Common myeloid progenitor, CD34-positive (primary cell): ENCODE results near the gene THSD1.

Experiments used
- CTCF ChIA-PET: fragments of 350-600 bp; sonication (Branson Sonifier 250); formaldehyde crosslinking; loops from one replicate; lab custom pipeline; 2021; ENCODE audit warnings: antibody characterized with exemption; lab: Charles Lee
- POLR2A ChIA-PET: fragments of 350-600 bp; sonication (Branson Sonifier 250); formaldehyde crosslinking; loops from one replicate; lab custom pipeline; 2021; ENCODE audit warnings: antibody characterized with exemption; lab: Charles Lee
- DNase-seq, 3 donors: peaks; one replicate each; pipeline versions ENCODE4 v3.0.0 to v3.0.0-alpha.2; 2013
- H3K27ac ChIP-seq, 2 experiments: 1 replicate in 1 of 2; 2 replicates in 1 of 2; pipeline ENCODE4 v1.7.0; 2013; ENCODE audit warnings: inconsistent platforms in 2 of 2, low read length in 2 of 2, mild to moderate bottlenecking in 2 of 2, low read depth in 1 of 2, moderate library complexity in 1 of 2; ENCODE audit not compliant: severe bottlenecking in 2 of 2, insufficient read depth in 1 of 2, poor library complexity in 1 of 2
- H3K27me3 ChIP-seq, 5 experiments: replicated peaks in 2 of 5; 1 replicate in 3 of 5; 2 replicates in 2 of 5; pipeline versions ENCODE4 v1.6.1 to v1.7.0; 2013; ENCODE audit warnings: low read length in 4 of 5, mild to moderate bottlenecking in 2 of 5, moderate library complexity in 2 of 5, inconsistent platforms in 1 of 5; ENCODE audit not compliant: insufficient read depth in 5 of 5, control insufficient read depth in 4 of 5
- H3K36me3 ChIP-seq, 4 experiments: 1 replicate in 2 of 4; 2 replicates in 2 of 4; pipeline versions ENCODE4 v1.6.1 to v1.7.0; 2013; ENCODE audit warnings: low read length in 3 of 4, control low read depth in 1 of 4, mild to moderate bottlenecking in 1 of 4; ENCODE audit not compliant: control insufficient read depth in 4 of 4, insufficient read depth in 4 of 4
- H3K4me1 ChIP-seq, 4 experiments: 1 replicate in 3 of 4; 2 replicates in 1 of 4; pipeline versions ENCODE4 v1.6.1 to v1.7.1; 2013; ENCODE audit warnings: low read length in 3 of 4, mild to moderate bottlenecking in 3 of 4, control low read depth in 1 of 4, inconsistent platforms in 1 of 4, moderate library complexity in 1 of 4; ENCODE audit not compliant: control insufficient read depth in 4 of 4, insufficient read depth in 4 of 4; ENCODE audit errors: control extremely low read depth in 1 of 4
- H3K4me3 ChIP-seq, 7 experiments: 1 replicate in 4 of 7; 2 replicates in 3 of 7; pipeline versions ENCODE4 v1.5.1 to v1.7.0; 2013; ENCODE audit warnings: mild to moderate bottlenecking in 7 of 7, low read length in 6 of 7, moderate library complexity in 6 of 7, inconsistent platforms in 2 of 7, low read depth in 2 of 7, control low read depth in 1 of 7; ENCODE audit not compliant: insufficient read depth in 4 of 7, control insufficient read depth in 1 of 7; ENCODE audit errors: extremely low read depth in 1 of 7
- H3K9me3 ChIP-seq, 5 experiments: 1 replicate in 4 of 5; 2 replicates in 1 of 5; pipeline versions ENCODE4 v1.6.1 to v1.7.1; 2013; ENCODE audit warnings: low read length in 4 of 5, mild to moderate bottlenecking in 2 of 5, inconsistent platforms in 1 of 5, low read depth in 1 of 5, moderate library complexity in 1 of 5; ENCODE audit not compliant: control insufficient read depth in 4 of 5, insufficient read depth in 2 of 5; ENCODE audit errors: control extremely low read depth in 1 of 5
- WGBS: methylation state at CpG from one replicate; pipeline ENCODE4 v1.1.5; 2013; ENCODE audit not compliant: insufficient coverage; 5-methylcytosine and 5-hydroxymethylcytosine counted together

THSD1 gene

GRCh38 chr13:52432456-52432855 lies 26.5 kb upstream of the THSD1 start:
- ChIA-PET POLR2A (interaction anchor here (1.1 kb wide), 1 partner anchor 17 kb away, joined by 7 read pairs; no protein-coding TSS in a partner anchor), CTCF (interaction anchor here (1.1 to 1.6 kb wide), 3 partner anchors 13 to 89 kb away, joined by 3 to 5 read pairs (median 5); no protein-coding TSS in a partner anchor)
- H3K27me3 ChIP-seq, result no peaks in the 10 kb centered on the region
- H3K36me3 ChIP-seq, result peaks cover 2 to 60% (median 29%) of the 10 kb centered on the region in 4 experiments
- DNase-seq, result no peak
- no peaks in the 10 kb centered on the region for H3K9me3 ChIP-seq
- no CpG with 5 or more reads among the region's 2 CpGs for WGBS
- H3K27ac ChIP-seq, result no peak overlapping the region
- H3K4me1 ChIP-seq, result peaks cover 0 to 23% (median 4%) of the 10 kb centered on the region in 4 experiments
- H3K4me3 ChIP-seq, result no peak overlapping the region

GRCh38 chr13:52428295-52428694 lies 22.3 kb upstream of the THSD1 start:
- DNase-seq, result peak; percentile 26 to 71 (median 47)
- ChIA-PET CTCF (interaction anchor here (1.4 to 2.3 kb wide), 3 partner anchors 10 to 27 kb away, joined by 4 to 14 read pairs (median 5); partner anchors contain the start of gene VPS36), POLR2A (interaction anchor here (1.2 kb wide), 1 partner anchor 22 kb away, joined by 3 read pairs; the partner anchor contains the start of gene VPS36)
- no CpG with 5 or more reads among the region's 2 CpGs for WGBS
- peaks cover 0 to 18% (median 4%) of the 10 kb centered on the region in 4 experiments for H3K4me1 ChIP-seq
- H3K36me3 ChIP-seq, result peaks cover 8 to 48% (median 31%) of the 10 kb centered on the region in 4 experiments
- peak overlapping the region in 1 of 2 experiments; percentile 64 for H3K27ac ChIP-seq
- no peaks in the 10 kb centered on the region for H3K9me3 ChIP-seq
- no peaks in the 10 kb centered on the region for H3K27me3 ChIP-seq
- peak overlapping the region in 2 of 7 experiments; percentile 13 to 48 for H3K4me3 ChIP-seq

- ChIA-PET POLR2A (no interaction called here), CTCF (no interaction called here)
- peaks cover 0 to 2% (median 0%) of the 10 kb centered on the region in 4 experiments for H3K4me1 ChIP-seq
- H3K4me3 ChIP-seq, result no peak overlapping the region
- DNase-seq, result peak in 1 of 3 donors; percentile 8
- H3K27ac ChIP-seq, result no peak overlapping the region
- peaks cover 15 to 71% (median 47%) of the 10 kb centered on the region in 4 experiments for H3K36me3 ChIP-seq
- no CpG with 5 or more reads among the region's 3 CpGs for WGBS
- no peaks in the 10 kb centered on the region for H3K9me3 ChIP-seq
- H3K27me3 ChIP-seq, result no peaks in the 10 kb centered on the region
Observed at GRCh38 chr13:52421216-52421615, 15.2 kb upstream of the THSD1 start.

GRCh38 chr13:52419080-52419479 lies 13.1 kb upstream of the THSD1 start:
- Histone ChIP-seq H3K36me3 (peaks cover 21 to 73% (median 54%) of the 10 kb centered on the region in 4 experiments), H3K27me3 (no peaks in the 10 kb centered on the region), H3K9me3 (no peaks in the 10 kb centered on the region), H3K4me1 (peaks cover 0 to 2% (median 0%) of the 10 kb centered on the region in 4 experiments), H3K4me3 (no peak overlapping the region), H3K27ac (no peak overlapping the region)
- ChIA-PET POLR2A (interaction anchor here (0.6 kb wide), 1 partner anchor 29 kb away, joined by 3 read pairs; no protein-coding TSS in a partner anchor), CTCF (interaction anchor here (0.8 to 1.1 kb wide), 3 partner anchors 13 to 76 kb away, joined by 3 read pairs; no protein-coding TSS in a partner anchor)
- DNase-seq, result no peak
- WGBS, result no CpG with 5 or more reads among the region's 1 CpG

- H3K4me1 ChIP-seq, result peaks cover 0 to 2% (median 0%) of the 10 kb centered on the region in 4 experiments
- no peak overlapping the region for H3K4me3 ChIP-seq
- no peaks in the 10 kb centered on the region for H3K27me3 ChIP-seq
- no peak overlapping the region for H3K27ac ChIP-seq
- CTCF ChIA-PET, result interaction anchor here (1.2 to 2.5 kb wide), 4 partner anchors 8 to 36 kb away, joined by 4 to 9 read pairs (median 7); no protein-coding TSS in a partner anchor
- H3K36me3 ChIP-seq, result peaks cover 31 to 66% (median 51%) of the 10 kb centered on the region in 4 experiments
- no peak for DNase-seq
- no peaks in the 10 kb centered on the region for H3K9me3 ChIP-seq
- WGBS, result 100% methylated on average over 1 of the region's 1 CpG
- POLR2A ChIA-PET, result no interaction called here
Observed at GRCh38 chr13:52414963-52415362, 9.0 kb upstream of the THSD1 start.

GRCh38 chr13:52414051-52414450 lies 8.1 kb upstream of the THSD1 start:
- WGBS, result no CpG with 5 or more reads among the region's 1 CpG
- Histone ChIP-seq H3K27ac (no peak overlapping the region), H3K9me3 (no peaks in the 10 kb centered on the region), H3K27me3 (no peaks in the 10 kb centered on the region), H3K4me3 (no peak overlapping the region), H3K4me1 (peaks cover 0 to 2% (median 0%) of the 10 kb centered on the region in 4 experiments), H3K36me3 (peaks cover 30 to 61% (median 47%) of the 10 kb centered on the region in 4 experiments)
- DNase-seq, result no peak
- CTCF ChIA-PET, result interaction anchor here (1.2 kb wide), 1 partner anchor 9 kb away, joined by 4 read pairs; no protein-coding TSS in a partner anchor
- POLR2A ChIA-PET, result no interaction called here

- no peak for DNase-seq
- Histone ChIP-seq H3K9me3 (no peaks in the 10 kb centered on the region), H3K4me1 (peaks cover 0 to 2% (median 0%) of the 10 kb centered on the region in 4 experiments), H3K27ac (no peak overlapping the region), H3K4me3 (no peak overlapping the region), H3K36me3 (peaks cover 23 to 47% (median 38%) of the 10 kb centered on the region in 4 experiments), H3K27me3 (no peaks in the 10 kb centered on the region)
- CTCF ChIA-PET, result interaction anchor here (1.5 kb wide), 1 partner anchor 38 kb away, joined by 4 read pairs; the partner anchor contains the start of gene VPS36
- no CpG with 5 or more reads among the region's 1 CpG for WGBS
- POLR2A ChIA-PET, result no interaction called here
Observed at GRCh38 chr13:52412128-52412527, 6.2 kb upstream of the THSD1 start.
